Upper lobe of right lung (tissue), 1 donor: ENCODE measurements around the gene CAMTA1. TPM values are rescaled to one million over a fixed set of nuclear protein-coding genes. Genes with fewer than 3 reads are reported as not detected.

Source experiments
- ATAC-seq: fragments of 200-7000 bp; cut with Tn5 transposase; one replicate; pipeline ENCODE4 v1.9.1; 2020; ENCODE audit warnings: mild to moderate bottlenecking, moderate library complexity
- DNase-seq: peaks from one replicate; pipeline ENCODE4 v3.0.0-alpha.2; 2020
- H3K27ac ChIP-seq: fragments of 200-600 bp; one replicate; pipeline ENCODE4 v1.8.0; 2022
- H3K27me3 ChIP-seq: fragments of 200-600 bp; one replicate; pipeline ENCODE4 v1.8.0; 2022; ENCODE audit warnings: mild to moderate bottlenecking
- H3K36me3 ChIP-seq: fragments of 200-600 bp; one replicate; pipeline ENCODE4 v1.8.0; 2022
- H3K4me1 ChIP-seq: fragments of 200-600 bp; one replicate; pipeline ENCODE4 v1.8.0; 2022
- H3K4me3 ChIP-seq: fragments of 200-600 bp; one replicate; pipeline ENCODE4 v1.8.0; 2022; ENCODE audit warnings: mild to moderate bottlenecking
- H3K9me3 ChIP-seq: fragments of 200-600 bp; one replicate; pipeline ENCODE4 v1.8.0; 2022
- CTCF ChIP-seq: fragments of 200-600 bp; IDR thresholded peaks from one replicate; pipeline ENCODE4 v1.8.0; 2022; ENCODE audit warnings: antibody characterized with exemption
- intact Hi-C: fragments of 100-400 bp; cut with DNase I; formaldehyde crosslinking; loops from one replicate; pipeline ENCODE4 v1.11.0; 2022
- total RNA-seq: library from RNA; stranded (reverse); fragmentation: NEBNext Ultra II Directional; extraction: Animal tissue kit (Norgen Biotek cat#: 25700); gene quantifications from one replicate; pipeline ENCODE4 v1.2.1, GENCODE V29; 2021
- donor health status: DM: no; HTN: yes; CAD: no; lungs with severe emphysema.

The CAMTA1 gene
- total RNA-seq, 1 donor from 2014 or later: 63.4 TPM

- DNase-seq (no peak), ATAC-seq (no peak)
- Histone ChIP-seq H3K27me3 (peaks cover 9% of the 10 kb centered on the region), H3K9me3 (no peaks in the 10 kb centered on the region), H3K36me3 (no peaks in the 10 kb centered on the region), H3K27ac (no peak overlapping the region), H3K4me3 (no peak overlapping the region), H3K4me1 (no peaks in the 10 kb centered on the region)
- no peak for TF ChIP-seq CTCF
- intact Hi-C loops: no loop called here
Observed at GRCh38 chr1:7629465-7630195, 844.4 kb downstream of the CAMTA1 start.

GRCh38 chr1:7630378-7630777 lies 845.1 kb downstream of the CAMTA1 start:
- Histone ChIP-seq H3K27me3 (peaks cover 9% of the 10 kb centered on the region), H3K36me3 (no peaks in the 10 kb centered on the region), H3K4me3 (no peak overlapping the region), H3K27ac (no peak overlapping the region), H3K4me1 (no peaks in the 10 kb centered on the region), H3K9me3 (no peaks in the 10 kb centered on the region)
- intact Hi-C loops: no loop called here
- no peak for TF ChIP-seq CTCF
- ATAC-seq (peak; percentile 21), DNase-seq (no peak)

GRCh38 chr1:7632176-7632575 lies 846.9 kb downstream of the CAMTA1 start:
- Histone ChIP-seq H3K4me1 (no peaks in the 10 kb centered on the region), H3K9me3 (no peaks in the 10 kb centered on the region), H3K27me3 (peaks cover 9% of the 10 kb centered on the region), H3K27ac (no peak overlapping the region), H3K4me3 (no peak overlapping the region), H3K36me3 (no peaks in the 10 kb centered on the region)
- no peak for TF ChIP-seq CTCF
- intact Hi-C loops: no loop called here
- DNase-seq (no peak), ATAC-seq (no peak)

- H3K4me1 ChIP-seq: no peaks in the 10 kb centered on the region
- ATAC-seq (no peak), DNase-seq (no peak)
- H3K4me3 ChIP-seq: no peak overlapping the region
- H3K27ac ChIP-seq: no peak overlapping the region
- TF ChIP-seq CTCF: no peak
- H3K9me3 ChIP-seq: no peaks in the 10 kb centered on the region
- peaks cover 9% of the 10 kb centered on the region for H3K27me3 ChIP-seq
- intact Hi-C loops: no loop called here
- no peaks in the 10 kb centered on the region for H3K36me3 ChIP-seq
Observed at GRCh38 chr1:7632681-7633080, 847.4 kb downstream of the CAMTA1 start.

GRCh38 chr1:7633506-7634245 lies 848.4 kb downstream of the CAMTA1 start:
- Histone ChIP-seq H3K9me3 (no peaks in the 10 kb centered on the region), H3K27ac (no peak overlapping the region), H3K27me3 (peaks cover 9% of the 10 kb centered on the region), H3K36me3 (no peaks in the 10 kb centered on the region), H3K4me1 (peaks cover 6% of the 10 kb centered on the region), H3K4me3 (no peak overlapping the region)
- no peak for TF ChIP-seq CTCF
- intact Hi-C loops: no loop called here
- DNase-seq: no peak
- no peak for ATAC-seq
